Sigmoid colon (tissue), 7 donors: Measurements from ENCODE around the gene GPSM3. TPM values are rescaled to one million over a fixed set of nuclear protein-coding genes. Genes with fewer than 3 reads are reported as not detected.
A peak's percentile ranks its signal among the peaks of the same experiment; 100 is the strongest.

Source experiments
- DNase-seq: peaks from one replicate; pipeline ENCODE4 v3.0.0-alpha.2; 2019
- H3K27ac ChIP-seq, 4 donors: fragments of 200-600 bp; sonication (generic); one replicate each; pipeline ENCODE4 v1.5.1; 2016 to 2019; ENCODE audit warnings: mild to moderate bottlenecking in 1 of 4
- H3K27me3 ChIP-seq, 3 donors: fragments of 200-600 bp; sonication (generic); one replicate each; pipeline ENCODE4 v1.5.1; 2019; ENCODE audit warnings: mild to moderate bottlenecking in 1 of 3
- H3K36me3 ChIP-seq, 4 donors: fragments of 200-600 bp; sonication (generic); one replicate each; pipeline ENCODE4 v1.5.1; 2016 to 2019
- H3K4me1 ChIP-seq, 4 donors: fragments of 200-600 bp; sonication (generic); one replicate each; pipeline ENCODE4 v1.5.1; 2017 to 2019
- H3K4me3 ChIP-seq, 4 donors: fragments of 200-600 bp; sonication (generic); one replicate each; pipeline ENCODE4 v1.5.1; 2017 to 2019; ENCODE audit warnings: mild to moderate bottlenecking in 2 of 4, moderate library complexity in 1 of 4
- H3K9me3 ChIP-seq, 4 donors: fragments of 200-600 bp in 3 of 4; sonication (generic) in 3 of 4; one replicate each; pipeline versions ENCODE4 v1.5.1 to v1.6.1; 2013 to 2019
- CTCF ChIP-seq, 4 experiments: fragments of 450-650 bp in 3 of 4; fragments of 200-600 bp in 1 of 4; IDR thresholded peaks; one replicate each; pipeline ENCODE4 v1.5.1; 2016 to 2019; ENCODE audit warnings: antibody characterized with exemption in 4 of 4, mild to moderate bottlenecking in 3 of 4, moderate library complexity in 2 of 4
- EP300 ChIP-seq, 4 donors: sonication (generic); formaldehyde crosslinking; IDR thresholded peaks; one replicate each; pipeline ENCODE4 v1.6.1; 2017; ENCODE audit warnings: antibody characterized with exemption in 4 of 4
- POLR2A ChIP-seq, 2 donors: fragments of 450-650 bp; IDR thresholded peaks; one replicate each; pipeline ENCODE4 v1.6.1; 2016; ENCODE audit warnings: antibody characterized with exemption in 2 of 2, mild to moderate bottlenecking in 2 of 2, moderate library complexity in 2 of 2
- POLR2AphosphoS5 ChIP-seq, 4 donors: sonication (generic); formaldehyde crosslinking; IDR thresholded peaks; one replicate each; pipeline ENCODE4 v1.6.1; 2017; ENCODE audit warnings: antibody characterized with exemption in 4 of 4
- WGBS, 2 donors: extraction: QIAGEN DNeasy Blood & Tissue Kit; methylation state at CpG; one replicate each; pipeline ENCODE4 v1.1.7; 2013; 5-methylcytosine and 5-hydroxymethylcytosine counted together
- intact Hi-C: fragments of 100-400 bp; cut with DNase I; formaldehyde crosslinking; loops from one replicate; pipeline ENCODE4 v1.15.1; 2023
- polyA plus RNA-seq, 3 donors: library from polyadenylated mRNA; stranded (reverse); fragments of 200-250 nt; gene quantifications; one replicate each; pipeline ENCODE4 v1.2.3, GENCODE V29; 2013
- total RNA-seq, 4 donors: library from RNA; depleted of rRNA; stranded (reverse); fragments of >200 nt; gene quantifications; one replicate each; pipeline ENCODE4 v1.1.0, GENCODE V29; 2016
- donor health status: healthy with polysubstance abuse.
- donor health status: Bipolar disorder and iron deficiency.
- donor health status: healthy.

Gene GPSM3
- total and polyA plus RNA-seq, 7 donors, result 5.0 to 56.2 (median 13.3) TPM

- Histone ChIP-seq H3K9me3 (no peaks in the 10 kb centered on the region), H3K36me3 (peaks cover 8 to 35% (median 13%) of the 10 kb centered on the region in 4 donors), H3K27ac (peak within 1 kb of the TSS; percentile 88 to 96 (median 94)), H3K27me3 (no peaks in the 10 kb centered on the region), H3K4me1 (peaks cover 0 to 71% (median 50%) of the 10 kb centered on the region in 4 donors), H3K4me3 (peak within 1 kb of the TSS; percentile 85 to 97 (median 92))
- 1% methylated on average over 33 of the region's 33 CpGs for WGBS, 2 donors
- intact Hi-C loops, result loop anchor here (5.0 to 10.0 kb wide), 2 partner anchors 353 to 511 kb away; partner anchors contain the start of genes CSNK2B, HSPA1B and LY6G5B
- DNase-seq, result peak; percentile 99
- no peak for TF ChIP-seq CTCF (IDR thresholded peaks at IDR 0.05)
- TF ChIP-seq POLR2A (IDR thresholded peaks at IDR 0.05), result peak in 1 of 2 donors; percentile 24
- peak in 1 of 4 donors; percentile 22 for TF ChIP-seq EP300 (IDR thresholded peaks at IDR 0.05)
- TF ChIP-seq POLR2AphosphoS5 (IDR thresholded peaks at IDR 0.05), result peak; percentile 53 to 80 (median 59)
Observed at GRCh38 chr6:32177788-32178546, 14.5 kb downstream of the GPSM3 start, which contains the start of gene RNF5. Gene RNF5 (plus strand): TSS chr6:32178405. CDS start chr6:32178512, 107 bp downstream.

- peaks cover 0 to 74% (median 50%) of the 10 kb centered on the region in 4 donors for H3K4me1 ChIP-seq
- 1 to 2% methylated on average over 20 of the region's 20 CpGs for WGBS, 2 donors
- peak; percentile 65 to 74 (median 70) for TF ChIP-seq POLR2AphosphoS5 (IDR thresholded peaks at IDR 0.05)
- TF ChIP-seq CTCF (IDR thresholded peaks at IDR 0.05), result no peak
- TF ChIP-seq POLR2A (IDR thresholded peaks at IDR 0.05), result peak; percentile 47 to 55
- no peak for TF ChIP-seq EP300 (IDR thresholded peaks at IDR 0.05)
- H3K9me3 ChIP-seq, result no peaks in the 10 kb centered on the region
- intact Hi-C loops, result loop anchor here (5.0 to 10.0 kb wide), 2 partner anchors 352 to 510 kb away; partner anchors contain the start of genes CSNK2B, HSPA1B and LY6G5B
- peaks cover 8 to 29% (median 13%) of the 10 kb centered on the region in 4 donors for H3K36me3 ChIP-seq
- DNase-seq, result peak; percentile 85
- H3K4me3 ChIP-seq, result peak overlapping the region; percentile 85 to 97 (median 92)
- peak overlapping the region; percentile 88 to 96 (median 94) for H3K27ac ChIP-seq
- H3K27me3 ChIP-seq, result no peaks in the 10 kb centered on the region
Observed at GRCh38 chr6:32177183-32177787, 15.2 kb downstream of the GPSM3 start.

- Histone ChIP-seq H3K27me3 (no peaks in the 10 kb centered on the region), H3K36me3 (peaks cover 8 to 22% (median 13%) of the 10 kb centered on the region in 4 donors), H3K4me3 (peak overlapping the region; percentile 85 to 97 (median 92)), H3K9me3 (no peaks in the 10 kb centered on the region), H3K27ac (peak overlapping the region; percentile 88 to 96 (median 94)), H3K4me1 (peaks cover 0 to 68% (median 45%) of the 10 kb centered on the region in 4 donors)
- whole genome bisulfite sequencing, 2 donors, result 24 to 45% methylated on average over 5 of the region's 5 CpGs
- TF ChIP-seq POLR2AphosphoS5 (IDR thresholded peaks at IDR 0.05), result peak in 1 of 4 donors; percentile 21
- no peak for TF ChIP-seq CTCF (IDR thresholded peaks at IDR 0.05)
- DNase-seq, result no peak
- intact Hi-C loops, result loop anchor here (1.0 to 10.0 kb wide), 3 partner anchors 22 to 509 kb away; partner anchors contain the start of genes CSNK2B, HSPA1B, LY6G5B and PPT2
Observed at GRCh38 chr6:32176476-32177182, 15.8 kb downstream of the GPSM3 start.

- peak within 1 kb of the TSS; percentile 85 to 97 (median 92) for H3K4me3 ChIP-seq
- WGBS, 2 donors, result 1% methylated on average over 27 of the region's 27 CpGs
- H3K27ac ChIP-seq, result peak within 1 kb of the TSS; percentile 88 to 96 (median 94)
- peaks cover 3 to 20% (median 11%) of the 10 kb centered on the region in 4 donors for H3K36me3 ChIP-seq
- peak; percentile 99 for DNase-seq
- H3K4me1 ChIP-seq, result peaks cover 0 to 61% (median 44%) of the 10 kb centered on the region in 4 donors
- no peaks in the 10 kb centered on the region for H3K9me3 ChIP-seq
- TF ChIP-seq EP300 (IDR thresholded peaks at IDR 0.05) (no peak), CTCF (IDR thresholded peaks at IDR 0.05) (no peak), POLR2A (IDR thresholded peaks at IDR 0.05) (peak; percentile 78), POLR2AphosphoS5 (IDR thresholded peaks at IDR 0.05) (peak; percentile 89 to 93 (median 91))
- intact Hi-C loops, result loop anchor here (1.0 to 10.0 kb wide), 3 partner anchors 22 to 509 kb away; partner anchors contain the start of genes CSNK2B, HSPA1B, LY6G5B and PPT2
- no peaks in the 10 kb centered on the region for H3K27me3 ChIP-seq
Observed at GRCh38 chr6:32175711-32176475, 16.6 kb downstream of the GPSM3 start, which contains the start of gene AGPAT1. Gene AGPAT1 (minus strand): TSS chr6:32176084. CDS start chr6:32171496, 4,588 bp downstream.
